Measurements from ENCODE around the gene STX3. TPM values are rescaled to one million over a fixed set of nuclear protein-coding genes. Genes with fewer than 3 reads are reported as not detected.

The STX3 gene
- total and polyA plus RNA-seq, 10 donors = 5.1 to 49.3 (median 27.8) TPM

GRCh38 chr11:59841514-59841913 lies 86.3 kb downstream of the STX3 start:
- 82 to 89% (median 84%) methylated on average over 2 of the region's 2 CpGs for WGBS, 5 donors
- Histone ChIP-seq H3K27me3 (replicated peaks in 1 of 7) (no peaks in the 10 kb centered on the region), H3K36me3 (no peaks in the 10 kb centered on the region), H3K4me1 (no peaks in the 10 kb centered on the region), H3K9me3 (no peaks in the 10 kb centered on the region), H3K27ac (no peak overlapping the region), H3K4me3 (no peak overlapping the region)
- TF ChIP-seq POLR2A (IDR thresholded peaks at IDR 0.05) = no peak
- TF ChIP-seq CTCF (IDR thresholded peaks at IDR 0.05 in 8 of 11, conservative IDR thresholded peaks at IDR 0.05 in 3 of 11) = no peak
- TF ChIP-seq POLR2AphosphoS5 (IDR thresholded peaks at IDR 0.05) = no peak
- no peak for DNase-seq
- intact Hi-C loops (cut with DNase I; ENCODE audit: low total_unique reads) = no loop called here

GRCh38 chr11:59842316-59842715 lies 87.1 kb downstream of the STX3 start:
- Histone ChIP-seq H3K36me3 (no peaks in the 10 kb centered on the region), H3K27ac (no peak overlapping the region), H3K27me3 (replicated peaks in 1 of 7) (no peaks in the 10 kb centered on the region), H3K4me3 (no peak overlapping the region), H3K4me1 (no peaks in the 10 kb centered on the region), H3K9me3 (no peaks in the 10 kb centered on the region)
- no peak for DNase-seq
- WGBS, 5 donors = 76 to 90% (median 81%) methylated on average over 12 of the region's 12 CpGs
- intact Hi-C loops (cut with DNase I; ENCODE audit: low total_unique reads) = no loop called here
- no peak for TF ChIP-seq CTCF (IDR thresholded peaks at IDR 0.05 in 8 of 11, conservative IDR thresholded peaks at IDR 0.05 in 3 of 11)

- intact Hi-C loops (cut with DNase I; ENCODE audit: low total_unique reads) = no loop called here
- WGBS, 5 donors = 81 to 91% (median 88%) methylated on average over 4 of the region's 4 CpGs
- no peak for TF ChIP-seq POLR2AphosphoS5 (IDR thresholded peaks at IDR 0.05)
- no peak for TF ChIP-seq POLR2A (IDR thresholded peaks at IDR 0.05)
- no peak for TF ChIP-seq CTCF (IDR thresholded peaks at IDR 0.05 in 8 of 11, conservative IDR thresholded peaks at IDR 0.05 in 3 of 11)
These were observed 90.2 kb downstream of the STX3 start, which contains the start of gene CBLIF for GRCh38 chr11:59845399-59845798. Gene CBLIF, minus strand, starts transcription at chr11:59845499. Its CDS starts 46 bp downstream, at chr11:59845453.

GRCh38 chr11:59846556-59846955 lies 91.4 kb downstream of the STX3 start:
- TF ChIP-seq CTCF (IDR thresholded peaks at IDR 0.05 in 8 of 11, conservative IDR thresholded peaks at IDR 0.05 in 3 of 11) (no peak), POLR2AphosphoS5 (IDR thresholded peaks at IDR 0.05) (no peak), POLR2A (IDR thresholded peaks at IDR 0.05) (no peak)
- 74 to 84% (median 81%) methylated on average over 5 of the region's 5 CpGs for WGBS, 5 donors
- no peaks in the 10 kb centered on the region for H3K4me1 ChIP-seq
- no peak for DNase-seq
- intact Hi-C loops (cut with DNase I; ENCODE audit: low total_unique reads) = no loop called here
- no peaks in the 10 kb centered on the region for H3K9me3 ChIP-seq
- no peaks in the 10 kb centered on the region for H3K27me3 ChIP-seq (replicated peaks in 1 of 7)
- H3K36me3 ChIP-seq = no peaks in the 10 kb centered on the region
- H3K27ac ChIP-seq = no peak overlapping the region
- no peak overlapping the region for H3K4me3 ChIP-seq

More at GRCh38 chr11:59845399-59845798, 90.2 kb downstream of the STX3 start, which contains the start of gene CBLIF:
- H3K36me3 ChIP-seq = no peaks in the 10 kb centered on the region
- no peak within 1 kb of the TSS for H3K4me3 ChIP-seq
- no peaks in the 10 kb centered on the region for H3K27me3 ChIP-seq (replicated peaks in 1 of 7)
- H3K9me3 ChIP-seq = no peaks in the 10 kb centered on the region
- no peaks in the 10 kb centered on the region for H3K4me1 ChIP-seq
- H3K27ac ChIP-seq = no peak within 1 kb of the TSS
- DNase-seq = no peak

Data from spleen (tissue), 11 donors.